HG03196 (cell line): ENCODE measurements around the gene CTAGE9.

Experiments
- ATAC-seq: cut with Tn5 transposase; IDR thresholded peaks from one replicate; pipeline ENCODE4 v1.9.1; 2021; ENCODE audit not compliant: unreplicated experiment

Gene CTAGE9

DNA sequence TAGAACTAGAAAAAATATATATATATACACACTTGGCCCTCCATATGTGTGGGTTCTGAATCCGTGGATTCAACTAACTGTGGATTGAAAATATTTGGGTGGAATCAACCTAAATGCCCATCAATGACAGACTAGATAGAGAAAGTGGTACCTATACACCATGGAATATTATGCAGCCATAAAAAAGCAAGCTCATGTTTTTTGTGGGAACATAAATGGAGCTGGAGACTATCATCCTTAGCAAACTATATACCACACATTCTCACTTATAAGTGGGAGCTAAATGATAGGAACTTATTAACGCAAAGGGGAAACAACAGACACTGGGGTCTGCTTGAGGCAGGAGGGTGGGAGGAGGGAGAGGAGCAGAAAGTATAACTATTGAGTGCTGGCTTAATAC lies 37.6 kb downstream of the CTAGE9 start:
- ATAC-seq, result no peak

DNA sequence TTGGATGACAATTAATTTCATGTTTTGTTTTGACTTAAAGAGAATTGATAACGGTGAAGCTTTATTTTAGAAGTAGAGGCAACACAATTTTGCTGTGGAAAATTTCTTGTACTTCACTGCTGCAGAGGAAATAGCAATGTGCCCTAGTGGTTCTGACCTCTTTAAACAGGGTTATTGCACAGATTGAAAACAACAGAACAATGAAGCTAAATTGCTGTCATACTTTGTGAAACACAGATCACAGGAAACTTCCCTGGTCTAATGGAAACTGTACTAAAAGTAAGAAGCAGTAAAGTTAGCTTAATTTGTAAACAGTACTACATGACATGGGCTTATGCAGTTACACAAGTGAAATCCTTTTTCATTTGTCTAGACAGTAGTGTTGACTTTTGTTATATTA lies 40.9 kb downstream of the CTAGE9 start:
- ATAC-seq, result no peak

DNA sequence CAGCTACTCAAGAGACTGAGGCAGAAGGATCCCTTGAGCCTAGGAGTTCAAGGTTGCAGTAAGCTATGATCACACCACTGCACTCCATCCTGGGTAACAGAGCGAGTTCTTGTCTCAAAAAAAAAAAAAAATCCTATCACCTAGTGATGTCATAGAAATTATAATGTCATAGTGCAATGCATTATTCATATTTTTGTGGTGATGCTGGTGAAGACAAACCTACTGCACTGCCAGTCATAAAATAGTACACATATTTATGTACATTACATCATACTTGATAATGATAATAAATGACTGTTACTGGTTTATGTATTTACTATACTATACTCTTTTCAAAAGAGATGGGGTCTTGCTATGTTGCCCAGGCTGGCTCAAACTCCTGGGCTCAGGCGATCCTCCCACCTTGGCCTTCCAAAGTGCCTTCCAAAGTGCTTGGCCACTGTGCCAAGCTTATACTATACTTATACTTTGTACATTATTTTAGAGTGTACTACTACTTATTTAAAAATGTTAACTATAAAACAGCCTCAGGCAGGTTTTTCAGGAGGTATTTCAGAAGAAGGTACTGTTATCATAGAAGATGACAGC lies 47.1 kb downstream of the CTAGE9 start:
- no peak for ATAC-seq

GRCh38 chr6:131660195-131660594 lies 50.6 kb downstream of the CTAGE9 start:
- ATAC-seq, result no peak
